HG03558 (cell line): ENCODE data around the gene A1BG.
"Not testable (repeated sequence)": the region's sequence is repeated elsewhere in the genome, so short reads cannot be mapped to it uniquely, and the experiment has no call there.

Source experiments
- ATAC-seq: cut with Tn5 transposase; IDR thresholded peaks from one replicate; pipeline ENCODE4 v1.9.1; 2021; ENCODE audit warnings: moderate number of reproducible peaks; ENCODE audit not compliant: unreplicated experiment; ENCODE audit errors: extremely low read depth

Gene A1BG

DNA sequence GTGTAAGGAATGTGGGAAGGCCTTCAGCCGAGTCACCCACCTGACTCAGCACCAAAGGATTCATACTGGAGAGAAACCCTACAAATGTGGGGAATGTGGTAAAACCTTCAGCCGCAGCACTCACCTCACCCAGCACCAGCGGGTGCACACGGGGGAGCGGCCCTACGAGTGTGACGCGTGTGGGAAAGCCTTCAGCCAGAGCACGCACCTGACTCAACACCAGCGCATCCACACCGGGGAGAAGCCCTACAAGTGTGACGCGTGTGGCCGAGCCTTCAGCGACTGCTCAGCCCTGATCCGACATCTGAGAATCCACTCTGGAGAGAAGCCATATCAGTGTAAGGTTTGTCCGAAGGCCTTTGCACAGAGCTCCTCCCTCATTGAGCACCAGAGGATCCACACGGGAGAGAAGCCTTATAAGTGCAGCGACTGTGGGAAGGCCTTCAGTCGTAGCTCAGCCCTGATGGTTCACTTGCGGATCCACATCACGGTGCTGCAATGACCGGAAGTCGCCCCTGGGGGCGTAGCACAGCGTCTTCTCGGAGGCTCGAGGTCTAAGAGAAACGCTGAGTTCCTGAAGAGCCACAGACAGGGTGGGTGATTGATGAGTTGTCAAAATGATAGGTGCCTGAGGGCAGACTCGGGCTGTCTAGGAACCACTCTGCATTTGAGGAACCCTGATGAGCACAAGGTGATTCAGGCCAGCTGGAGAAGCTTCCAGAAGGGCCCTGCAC, 14.3 kb downstream of the A1BG start:
- no peak for ATAC-seq

DNA sequence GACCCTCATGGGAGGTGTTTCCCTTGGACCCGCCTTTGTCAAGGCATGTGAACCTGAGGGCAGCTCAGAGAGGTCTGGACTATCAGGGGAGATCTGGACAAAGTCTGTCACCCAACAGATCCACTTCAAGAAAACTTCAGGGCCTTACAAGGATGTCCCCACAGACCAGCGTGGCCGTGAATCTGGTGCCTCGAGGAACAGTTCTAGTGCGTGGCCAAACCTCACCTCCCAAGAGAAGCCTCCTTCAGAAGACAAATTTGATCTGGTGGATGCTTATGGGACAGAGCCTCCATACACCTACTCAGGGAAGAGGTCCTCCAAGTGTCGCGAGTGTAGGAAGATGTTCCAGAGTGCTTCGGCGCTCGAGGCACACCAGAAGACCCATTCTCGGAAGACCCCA, 15.0 kb downstream of the A1BG start:
- no peak for ATAC-seq

DNA sequence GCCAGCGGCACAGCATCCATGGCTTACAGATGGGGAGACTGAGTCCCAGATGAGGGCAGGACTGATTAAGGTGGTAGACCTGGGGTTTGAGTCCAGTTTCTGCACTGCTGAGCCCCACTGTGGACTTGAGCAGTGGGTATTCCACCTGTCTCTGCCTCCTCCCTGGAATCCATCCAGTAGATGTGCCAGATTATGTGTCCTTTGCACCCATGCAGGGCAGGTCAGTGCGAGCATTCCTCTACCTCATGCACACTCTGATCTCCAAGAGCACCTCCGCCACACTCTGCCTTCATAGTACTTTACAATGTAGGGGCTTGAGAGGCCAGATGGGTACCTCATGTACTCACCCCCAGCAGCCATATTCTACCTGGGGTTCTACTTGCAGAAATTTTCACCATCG, 16.5 kb downstream of the A1BG start:
- no peak for ATAC-seq

DNA sequence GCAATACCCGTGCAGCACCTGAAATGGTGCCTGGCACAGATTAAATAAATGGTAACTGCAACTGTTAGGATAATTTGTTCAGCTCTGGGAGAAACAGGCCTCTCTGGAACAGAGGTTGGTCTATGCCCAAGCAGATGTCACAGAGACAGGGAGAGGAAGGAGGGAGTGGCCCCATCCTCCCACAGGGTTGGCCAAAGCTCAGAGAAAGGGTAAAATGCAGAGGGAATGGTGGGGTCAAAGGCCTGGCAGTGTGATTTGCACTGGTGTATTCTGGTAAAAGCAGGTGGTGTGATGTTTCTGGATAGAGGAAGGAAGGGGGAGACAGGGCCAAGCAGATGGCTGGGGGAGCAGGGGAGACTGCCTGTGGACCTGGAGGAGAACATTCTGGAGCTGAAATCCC, 17.1 kb downstream of the A1BG start:
- ATAC-seq = no peak

DNA sequence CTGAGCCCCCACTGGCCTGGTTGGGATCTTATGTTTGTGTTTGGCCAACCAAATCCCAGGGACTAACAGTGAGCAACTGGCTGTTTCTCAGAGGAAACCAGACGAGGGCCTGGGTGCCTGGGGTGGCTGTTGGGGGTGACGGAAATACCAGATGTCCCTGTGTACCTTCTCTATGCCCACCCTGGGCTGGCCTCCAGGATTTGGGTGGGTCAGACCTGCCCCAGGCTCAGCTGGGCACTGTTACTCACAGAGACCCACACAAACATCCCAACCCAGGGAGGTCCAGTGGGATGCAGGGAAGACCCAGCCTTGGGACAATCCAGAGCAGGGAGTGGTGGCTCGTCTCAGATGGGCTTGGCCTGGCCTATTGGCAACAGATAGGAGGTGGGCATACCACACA, 17.7 kb downstream of the A1BG start:
- ATAC-seq = no peak

DNA sequence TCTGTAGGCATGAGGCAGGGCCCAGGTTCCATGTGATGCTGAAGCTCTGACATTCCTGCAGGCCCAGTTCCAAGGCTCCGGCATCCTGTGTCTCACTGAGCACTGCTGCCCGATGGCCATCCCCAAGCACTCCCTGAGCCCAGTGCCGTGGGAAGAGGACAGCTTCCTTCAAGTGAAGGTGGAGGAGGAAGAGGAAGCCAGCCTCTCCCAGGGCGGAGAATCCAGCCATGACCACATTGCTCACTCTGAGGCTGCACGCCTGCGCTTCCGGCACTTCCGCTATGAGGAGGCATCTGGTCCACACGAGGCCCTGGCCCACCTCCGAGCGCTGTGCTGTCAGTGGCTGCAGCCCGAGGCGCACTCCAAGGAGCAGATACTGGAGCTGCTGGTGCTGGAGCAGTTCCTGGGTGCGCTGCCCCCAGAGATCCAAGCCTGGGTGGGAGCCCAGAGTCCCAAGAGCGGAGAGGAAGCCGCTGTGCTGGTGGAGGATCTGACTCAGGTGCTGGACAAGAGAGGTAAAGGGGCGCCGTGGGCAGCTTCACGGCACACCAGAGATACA, 18.5 kb downstream of the A1BG start:
- ATAC-seq = no peak

DNA sequence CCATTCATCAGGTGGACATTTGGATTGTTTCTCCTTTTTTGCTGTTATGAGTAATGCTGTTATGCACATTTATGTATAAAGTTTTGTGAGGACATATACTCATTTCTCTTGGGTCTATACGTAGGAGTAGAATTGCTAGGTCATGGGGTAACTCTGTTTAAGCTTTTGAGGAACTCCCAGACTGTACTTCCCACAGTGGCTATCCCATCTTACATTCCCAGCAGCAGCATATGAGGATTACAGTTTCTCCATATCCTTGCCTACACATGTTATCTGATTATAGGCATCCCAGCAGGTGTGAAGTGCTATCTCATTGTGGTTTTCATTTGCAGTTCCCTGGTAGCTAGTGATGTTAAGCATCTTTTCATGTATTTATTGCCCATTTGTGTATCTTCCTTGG, 20.6 kb downstream of the A1BG start:
- no peak for ATAC-seq

DNA sequence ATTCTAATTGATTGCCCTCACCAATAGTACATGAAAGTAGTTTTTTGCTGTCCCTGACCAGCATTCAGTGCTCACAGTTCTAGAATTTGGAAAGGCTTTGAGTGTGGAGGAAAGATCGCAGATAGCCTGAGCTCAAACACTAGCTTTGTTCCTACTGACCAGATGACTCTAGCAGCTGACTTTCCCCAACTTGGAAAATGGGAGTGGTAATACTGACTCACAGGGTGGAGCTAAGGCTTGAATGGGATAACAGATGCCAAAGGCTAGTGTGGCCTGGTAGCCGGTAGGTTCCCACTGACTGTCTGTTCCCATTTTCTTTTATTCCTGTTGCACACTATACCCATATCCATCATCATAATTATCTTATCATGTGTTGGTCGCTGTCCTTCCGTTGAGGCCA, 22.8 kb downstream of the A1BG start:
- ATAC-seq = no peak

DNA sequence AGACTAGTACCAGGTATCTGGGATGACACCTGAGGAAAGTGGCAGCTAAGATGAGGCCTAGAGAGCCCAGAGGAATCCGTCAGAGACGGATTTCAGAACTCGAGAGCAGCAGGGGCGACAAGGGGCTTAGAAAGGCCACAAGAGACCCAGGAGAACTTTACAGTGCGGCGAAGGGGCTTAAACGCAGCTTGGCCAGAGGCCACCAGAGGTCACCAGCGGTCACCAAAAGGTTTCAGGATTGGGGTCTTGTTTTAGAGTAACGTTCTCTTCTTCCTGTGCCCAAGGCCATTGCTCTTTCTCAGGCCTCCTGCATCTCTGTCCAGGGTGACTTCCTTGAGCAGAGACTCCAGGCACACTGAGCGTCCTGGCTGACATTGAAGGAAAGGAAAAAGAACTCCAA, 24.3 kb downstream of the A1BG start:
- no peak for ATAC-seq

DNA sequence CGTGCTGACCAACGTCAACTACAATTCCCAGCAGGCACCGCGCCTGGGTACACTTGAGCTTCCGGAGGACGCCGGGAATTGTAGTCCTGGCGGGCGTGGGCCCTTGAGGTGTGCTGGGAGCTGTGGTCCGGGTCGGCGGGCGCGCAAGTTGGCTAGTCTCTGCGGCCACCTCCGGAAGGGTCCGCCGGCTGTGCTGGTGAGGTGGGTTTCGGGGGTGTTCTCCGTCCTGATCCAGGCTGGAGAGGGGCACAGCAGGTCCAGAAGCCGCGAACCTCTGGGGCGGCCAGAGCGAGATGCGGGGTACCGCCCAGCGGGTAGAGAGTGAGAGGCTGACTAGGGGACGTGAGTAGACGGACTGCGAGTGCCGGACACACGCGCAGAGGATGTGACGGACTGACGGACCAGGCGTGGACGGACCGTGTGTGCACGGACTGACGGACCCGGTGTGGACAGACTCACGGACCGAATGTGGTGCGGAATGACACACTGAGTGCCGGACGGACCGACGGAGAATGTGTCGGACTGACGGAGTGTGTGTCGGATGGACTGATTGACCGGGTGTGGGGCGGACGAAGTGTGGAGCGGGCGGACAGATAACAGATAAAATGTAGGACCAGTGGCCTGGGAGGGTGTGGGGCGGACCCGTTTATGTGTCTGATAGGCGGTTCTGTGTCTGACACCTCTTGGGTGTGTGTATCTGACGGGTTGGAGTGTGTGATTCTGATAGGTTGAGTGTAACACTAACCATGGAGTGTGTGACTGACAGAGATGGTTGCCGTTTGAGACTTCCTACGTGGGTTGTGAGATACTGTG, 26.2 kb downstream of the A1BG start, which contains the start of gene ZSCAN22:
ZSCAN22 (plus strand) TSS at position 81 of the 813 bp plus-strand sequence. CDS start 7,809 bp downstream, outside the sequence.
- ATAC-seq = peak; percentile 79

DNA sequence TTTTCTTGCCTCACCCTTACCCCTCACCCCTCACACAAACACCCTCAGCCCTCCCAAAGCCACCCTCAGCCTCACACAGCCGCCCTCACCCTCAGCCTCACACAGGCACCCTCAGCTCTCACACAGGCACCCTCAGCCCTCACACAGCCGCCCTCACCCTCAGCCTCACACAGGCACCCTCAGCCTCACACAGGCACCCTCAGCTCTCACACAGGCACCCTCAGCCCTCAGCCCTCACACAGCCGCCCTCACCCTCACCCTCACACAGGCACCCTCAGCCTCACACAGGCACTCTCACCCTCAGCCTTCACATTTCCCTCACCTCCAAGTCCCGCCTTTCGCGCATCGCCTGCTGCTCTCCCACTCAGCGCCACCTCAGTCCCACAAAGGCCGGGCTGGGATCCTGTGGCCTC, 26.8 kb downstream of the A1BG start:
- ATAC-seq = no peak

DNA sequence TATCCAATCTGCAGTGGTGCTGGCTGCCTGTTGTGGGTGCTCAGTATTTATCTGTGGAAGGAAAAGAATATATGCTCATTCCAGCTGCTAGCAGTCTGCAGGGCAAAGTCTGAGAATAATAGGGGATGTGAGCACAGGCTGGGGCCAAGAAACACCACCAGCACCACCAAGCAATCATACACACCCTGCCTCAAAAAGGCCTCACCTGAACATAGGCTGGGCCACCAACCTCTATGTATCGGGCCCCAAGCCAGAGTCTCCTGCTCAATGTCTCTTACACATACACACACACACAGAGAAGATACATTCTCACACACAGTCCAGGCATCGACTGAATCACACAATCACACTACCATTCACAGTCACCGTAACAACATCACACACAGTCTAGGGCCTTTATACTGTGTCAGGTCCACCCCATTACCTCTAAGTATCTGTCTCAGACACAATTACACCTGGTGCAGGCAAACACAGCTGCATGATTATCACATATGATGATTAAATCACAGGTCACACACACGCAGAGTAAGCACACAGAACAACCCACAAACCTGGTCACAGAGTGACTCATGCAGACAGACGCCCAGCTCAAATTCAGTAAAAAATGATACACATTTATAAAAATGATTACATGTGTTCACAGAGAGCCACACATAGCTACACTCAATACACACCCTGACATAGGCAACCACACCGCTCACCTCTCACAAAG, 27.8 kb downstream of the A1BG start:
- ATAC-seq = no peak

DNA sequence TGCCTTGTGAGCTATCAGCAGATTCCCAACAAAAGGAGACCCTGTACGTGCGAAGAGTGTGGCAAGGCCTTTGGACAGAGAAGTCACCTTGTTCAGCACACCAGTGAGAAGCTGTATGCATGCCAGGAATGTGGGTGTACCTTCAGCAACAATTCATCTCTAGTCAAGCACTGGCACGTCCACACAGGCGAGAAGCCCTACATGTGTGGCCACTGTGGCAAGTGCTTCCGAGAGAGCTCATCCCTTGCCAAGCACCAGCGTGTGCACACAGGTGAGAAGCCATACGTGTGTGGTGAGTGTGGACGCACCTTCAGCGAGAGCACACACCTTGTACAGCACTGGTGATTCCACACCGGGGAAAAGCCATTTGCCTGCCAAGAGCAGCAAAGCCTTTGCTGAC, 34.1 kb downstream of the A1BG start:
- no peak for ATAC-seq

DNA sequence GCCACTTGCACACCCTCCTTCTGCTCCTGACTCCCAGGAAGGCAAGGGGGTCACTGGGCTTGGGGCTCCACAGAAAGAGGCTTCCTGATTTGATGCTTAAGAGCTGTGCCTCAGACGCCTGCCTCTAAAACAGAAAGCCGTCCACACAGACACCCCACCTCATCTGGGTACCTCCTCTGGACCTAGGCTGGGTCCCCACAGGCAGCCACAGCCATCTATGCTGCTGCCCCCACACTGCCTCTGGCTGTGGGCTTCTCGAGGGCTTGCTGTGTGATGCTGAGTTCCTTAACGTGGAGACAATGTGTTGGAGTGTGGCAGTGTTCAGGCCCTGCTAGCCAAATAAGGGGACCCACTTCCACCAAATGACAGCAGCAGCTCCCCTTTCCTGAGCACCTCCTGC, 35.0 kb downstream of the A1BG start:
- ATAC-seq = no peak

DNA sequence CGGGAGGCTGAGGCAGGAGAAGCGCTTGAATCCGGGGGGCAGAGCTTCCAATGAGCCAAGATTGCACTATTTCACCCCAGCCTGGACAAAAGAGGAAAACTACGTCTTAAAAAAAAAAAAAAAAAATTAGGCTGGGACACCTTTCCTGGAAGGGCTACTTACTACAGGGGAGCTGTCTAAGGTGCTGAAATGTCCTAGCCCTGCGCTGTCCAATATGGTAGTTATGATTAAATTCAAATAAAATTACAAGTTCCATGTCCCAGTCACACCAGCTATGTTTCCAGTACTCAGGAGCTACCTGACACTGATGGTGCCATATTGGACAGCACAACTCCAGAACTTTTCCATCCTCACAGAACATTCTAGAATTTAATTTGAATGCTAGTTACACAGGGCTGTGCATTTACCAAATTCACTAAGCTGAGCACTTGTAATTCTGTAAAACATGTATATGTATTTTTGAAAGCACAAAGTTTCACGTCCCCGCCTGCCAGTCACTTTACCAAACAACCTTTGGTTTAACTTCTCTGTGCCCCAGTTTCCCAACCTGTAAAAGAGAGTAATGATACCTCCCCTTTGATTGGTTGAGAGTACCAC, 35.7 kb downstream of the A1BG start:
- ATAC-seq = no peak

DNA sequence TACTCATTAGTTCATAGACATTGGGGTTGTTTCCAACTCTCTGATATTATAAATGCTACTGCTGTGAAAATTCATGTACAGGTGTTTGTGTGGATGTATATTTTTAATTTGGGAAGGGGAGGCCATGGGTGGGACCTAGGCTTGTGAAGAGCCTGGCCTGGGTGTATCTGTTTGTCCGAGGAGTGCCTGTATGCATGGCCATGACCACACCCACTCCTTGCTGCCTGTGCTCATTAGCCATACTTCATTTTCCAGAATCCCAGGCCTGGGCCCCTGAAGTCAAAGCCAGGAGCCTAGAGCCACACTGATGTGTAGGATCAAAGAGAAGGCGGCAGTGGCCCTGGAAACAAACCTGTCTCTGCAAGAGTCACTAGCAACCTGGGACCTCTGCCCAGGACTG, 37.7 kb downstream of the A1BG start:
- ATAC-seq = no peak

DNA sequence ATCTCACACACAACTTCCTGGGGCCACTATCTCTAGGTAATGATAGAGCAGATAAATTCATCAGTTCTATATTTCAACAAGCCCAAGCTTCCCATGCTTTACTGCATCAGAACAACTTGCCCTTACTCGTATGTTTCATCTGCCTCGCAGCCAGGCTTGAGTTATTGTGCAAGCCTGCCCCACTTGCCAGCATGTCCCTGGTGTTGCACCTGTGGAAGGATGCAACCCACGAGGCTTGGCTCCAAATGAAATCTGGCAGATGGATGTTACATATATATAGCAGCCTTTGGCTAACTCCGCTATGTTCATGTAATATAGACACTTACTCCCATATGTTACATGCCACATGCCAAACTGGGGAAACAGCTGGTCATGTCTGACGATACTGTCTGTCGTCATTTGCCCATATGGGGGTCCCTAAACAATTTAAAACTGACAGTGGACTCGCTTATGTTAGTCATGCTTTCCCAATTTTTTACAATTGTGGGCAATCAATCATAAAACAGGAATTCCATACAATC, 41.9 kb downstream of the A1BG start:
- ATAC-seq = no peak

DNA sequence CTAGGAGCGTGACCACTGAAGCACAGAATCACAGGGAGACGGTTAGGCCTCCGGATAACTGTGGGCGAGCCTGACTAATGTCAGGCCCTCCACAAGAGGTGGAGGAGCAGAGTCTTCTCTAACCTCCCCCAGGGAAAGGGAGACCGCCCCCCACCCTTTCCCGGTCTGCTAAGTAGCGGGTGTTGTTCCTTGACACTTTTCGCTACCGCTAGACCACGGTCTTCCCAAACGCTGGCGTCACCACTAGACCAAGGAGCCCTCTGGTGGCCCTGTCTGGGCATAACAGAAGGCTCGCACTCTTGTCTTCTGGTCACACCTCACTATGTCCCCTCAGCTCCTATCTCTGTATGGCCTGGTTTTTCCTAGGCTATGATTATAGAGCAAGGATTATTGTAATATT, 42.6 kb downstream of the A1BG start:
- not testable (repeated sequence) for ATAC-seq

DNA sequence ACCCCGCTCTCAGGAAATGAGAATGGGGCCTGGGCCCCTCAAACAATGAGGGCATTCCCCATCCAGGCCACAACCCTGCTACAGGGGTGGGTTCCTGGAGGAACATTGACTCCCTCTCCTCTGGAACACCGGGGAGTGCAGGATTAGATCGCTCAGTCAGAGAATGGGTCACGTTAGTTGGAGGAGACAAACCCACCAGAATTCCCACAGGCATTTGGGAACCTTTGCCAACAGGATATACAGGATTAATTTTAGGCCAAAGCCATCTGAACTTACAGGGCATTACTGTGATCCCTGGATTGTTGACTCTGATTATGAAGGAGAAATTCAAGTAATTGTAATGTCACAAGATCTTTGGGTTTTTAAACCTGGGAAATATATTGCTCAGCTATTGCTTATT, 45.6 kb downstream of the A1BG start:
- ATAC-seq = no peak

DNA sequence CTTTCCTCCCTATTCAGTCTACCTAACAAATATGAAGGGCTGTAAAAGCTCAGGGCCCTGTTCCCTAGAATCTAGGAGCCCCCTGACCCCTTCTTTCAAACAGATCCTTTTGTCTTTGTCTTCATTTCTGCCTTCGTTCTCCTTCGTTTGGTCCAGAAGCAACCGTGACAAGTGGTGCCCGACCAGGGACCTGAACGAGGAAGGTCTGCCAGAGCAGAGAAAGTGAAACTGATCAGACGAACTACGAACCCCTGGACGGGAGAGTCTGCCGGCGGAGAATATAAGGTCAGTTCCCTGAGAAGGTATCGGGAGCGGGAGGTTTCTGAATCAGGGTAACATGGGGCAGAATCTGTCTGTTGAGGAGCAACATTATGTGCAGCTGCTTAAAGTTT, 47.4 kb downstream of the A1BG start:
- ATAC-seq = no peak
